GM21737 (cell line): ENCODE measurements around the gene SLC30A3.

ENCODE experiments used
- ATAC-seq: cut with Tn5 transposase; IDR thresholded peaks from one replicate; pipeline ENCODE4 v1.9.1; 2021; ENCODE audit warnings: mild to moderate bottlenecking, moderate library complexity; ENCODE audit not compliant: unreplicated experiment

SLC30A3 gene

GRCh38 chr2:27208486-27209050 is 54.3 kb downstream of the SLC30A3 start:
- ATAC-seq: no peak

GRCh38 chr2:27206346-27206745 is 56.5 kb downstream of the SLC30A3 start:
- no peak for ATAC-seq

- ATAC-seq: no peak
These were observed 57.6 kb downstream of the SLC30A3 start for GRCh38 chr2:27205206-27205605.

GRCh38 chr2:27204566-27204965 is 58.3 kb downstream of the SLC30A3 start:
- ATAC-seq: no peak

GRCh38 chr2:27203741-27204140 is 59.1 kb downstream of the SLC30A3 start:
- ATAC-seq: no peak
